ENCODE results near the gene CMTR1. TPM values are rescaled to one million over a fixed set of nuclear protein-coding genes. Genes with fewer than 3 reads are reported as not detected.

The CMTR1 gene
- total and polyA plus RNA-seq, 9 donors = 18.7 to 45.0 (median 38.4) TPM

GRCh38 chr6:37524025-37524969 lies 91.3 kb downstream of the CMTR1 start:
- Histone ChIP-seq H3K27ac (no peak overlapping the region), H3K4me1 (ENCODE audit: insufficient read depth) (no peaks in the 10 kb centered on the region), H3K27me3 (no peaks in the 10 kb centered on the region), H3K9me3 (no peaks in the 10 kb centered on the region), H3K4me3 (no peak overlapping the region), H3K36me3 (no peaks in the 10 kb centered on the region)
- TF ChIP-seq POLR2A (IDR thresholded peaks at IDR 0.05) (no peak), CTCF (IDR thresholded peaks at IDR 0.05) (no peak), EP300 (IDR thresholded peaks at IDR 0.05) (no peak)
- intact Hi-C loops (cut with DNase I) = no loop called here
- DNase-seq = no peak
- 60 to 65% (median 64%) methylated on average over 19 of the region's 19 CpGs for WGBS, 3 donors

- intact Hi-C loops (cut with DNase I) = no loop called here
- Histone ChIP-seq H3K27ac (no peak overlapping the region), H3K36me3 (no peaks in the 10 kb centered on the region), H3K4me1 (ENCODE audit: insufficient read depth) (no peaks in the 10 kb centered on the region), H3K9me3 (no peaks in the 10 kb centered on the region), H3K27me3 (no peaks in the 10 kb centered on the region), H3K4me3 (no peak overlapping the region)
- 66 to 76% (median 73%) methylated on average over 4 of the region's 4 CpGs for WGBS, 3 donors
- TF ChIP-seq EP300 (IDR thresholded peaks at IDR 0.05) (no peak), POLR2A (IDR thresholded peaks at IDR 0.05) (no peak), CTCF (IDR thresholded peaks at IDR 0.05) (no peak)
- no peak for DNase-seq
These were observed 91.9 kb downstream of the CMTR1 start for GRCh38 chr6:37524970-37525318.

- Histone ChIP-seq H3K4me3 (no peak overlapping the region), H3K4me1 (ENCODE audit: insufficient read depth) (no peaks in the 10 kb centered on the region), H3K36me3 (no peaks in the 10 kb centered on the region), H3K27ac (no peak overlapping the region), H3K9me3 (no peaks in the 10 kb centered on the region), H3K27me3 (no peaks in the 10 kb centered on the region)
- 50 to 64% (median 61%) methylated on average over 12 of the region's 12 CpGs for WGBS, 3 donors
- no peak for DNase-seq
- TF ChIP-seq CTCF (IDR thresholded peaks at IDR 0.05) (no peak), EP300 (IDR thresholded peaks at IDR 0.05) (no peak), POLR2A (IDR thresholded peaks at IDR 0.05) (no peak)
- intact Hi-C loops (cut with DNase I) = no loop called here
These were observed 92.7 kb downstream of the CMTR1 start for GRCh38 chr6:37525460-37526357.

- 20 to 34% (median 23%) methylated on average over 8 of the region's 8 CpGs for WGBS, 3 donors
- Histone ChIP-seq H3K27me3 (no peaks in the 10 kb centered on the region), H3K4me1 (ENCODE audit: insufficient read depth) (no peaks in the 10 kb centered on the region), H3K36me3 (no peaks in the 10 kb centered on the region), H3K9me3 (no peaks in the 10 kb centered on the region), H3K4me3 (no peak overlapping the region), H3K27ac (no peak overlapping the region)
- no peak for DNase-seq
- TF ChIP-seq POLR2A (IDR thresholded peaks at IDR 0.05) (no peak), EP300 (IDR thresholded peaks at IDR 0.05) (no peak), CTCF (IDR thresholded peaks at IDR 0.05) (no peak)
- intact Hi-C loops (cut with DNase I) = no loop called here
These were observed 95.5 kb downstream of the CMTR1 start for GRCh38 chr6:37528541-37528940.

Data from ovary (tissue), 9 donors.